Spleen (tissue), 7 donors: ENCODE measurements around the gene NPHP4.

Source experiments
- CTCF ChIP-seq, 11 experiments: fragments of 200-600 bp in 7 of 11; fragments of 450-650 bp in 4 of 11; sonication (generic) in 4 of 11; IDR thresholded peaks in 8 of 11; conservative IDR thresholded peaks in 3 of 11; 1 replicate in 7 of 11; 2 replicates in 4 of 11; pipeline versions ENCODE4 v1.4.0 to v1.8.0; 2016 to 2021; ENCODE audit warnings: antibody characterized with exemption in 11 of 11, inconsistent platforms in 4 of 11, mild to moderate bottlenecking in 1 of 11
- POLR2A ChIP-seq, 3 donors: fragments of 450-650 bp; IDR thresholded peaks; one replicate each; pipeline ENCODE4 v1.5.1; 2017; ENCODE audit warnings: antibody characterized with exemption in 3 of 3, mild to moderate bottlenecking in 1 of 3
- POLR2AphosphoS5 ChIP-seq, 3 donors: sonication (generic); formaldehyde crosslinking; IDR thresholded peaks; one replicate each; pipeline ENCODE4 v1.5.1; 2017; ENCODE audit warnings: antibody characterized with exemption in 3 of 3
- donor health status: DM: no; HTN: no; CAD: no; lungs with moderate emphysema.
- donor health status: DM: no; HTN: no; CAD: no.
- donor health status: DM: no; HTN: no; CAD: no.

DNA sequence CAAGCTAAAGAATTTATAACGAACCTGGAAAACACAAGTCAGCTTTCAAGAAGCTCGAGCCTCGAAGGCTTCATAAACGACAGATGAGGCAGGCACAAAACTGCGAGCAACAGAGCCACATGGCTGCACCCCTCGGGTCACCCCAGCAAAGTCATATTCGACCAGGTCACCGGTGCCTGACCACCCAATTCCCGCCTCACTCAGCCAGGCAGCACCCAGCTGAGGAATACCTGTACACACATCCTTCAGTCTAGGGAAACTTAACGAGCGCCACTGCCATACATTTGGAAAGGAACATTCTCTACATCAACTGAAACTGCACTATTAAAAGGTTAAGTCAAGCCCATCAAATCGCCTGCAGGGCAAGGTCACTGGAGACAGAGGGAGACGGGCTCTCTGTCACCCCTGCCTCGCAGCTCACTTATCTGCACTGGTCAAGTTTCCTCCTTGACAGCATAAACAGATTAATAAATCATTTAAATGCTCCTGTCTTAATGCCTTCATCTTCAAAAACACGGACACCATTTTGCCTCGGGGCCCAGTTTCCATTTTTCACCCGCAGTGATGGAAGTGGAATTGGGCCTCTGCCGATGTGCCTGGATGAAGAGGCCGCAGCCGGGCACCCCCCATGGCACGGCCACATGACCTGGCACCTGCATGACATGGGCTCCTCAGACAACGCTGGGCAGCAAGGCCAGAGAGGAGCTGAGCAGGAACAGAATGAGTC is 20.6 kb downstream of the NPHP4 start:
- TF ChIP-seq POLR2AphosphoS5 (IDR thresholded peaks at IDR 0.05) (no peak), POLR2A (IDR thresholded peaks at IDR 0.05) (no peak), CTCF (IDR thresholded peaks at IDR 0.05 in 8 of 11, conservative IDR thresholded peaks at IDR 0.05 in 3 of 11) (no peak)
